Right cardiac atrium (tissue), 5 donors: ENCODE results near the gene CNN3. TPM values are rescaled to one million over a fixed set of nuclear protein-coding genes. Genes with fewer than 3 reads are reported as not detected.

Source experiments
- ATAC-seq, 2 donors: fragments of 200-7000 bp; cut with Tn5 transposase; one replicate each; pipeline versions ENCODE4 v1.8.0 to v1.9.1; 2020; ENCODE audit warnings: moderate library complexity in 2 of 2, mild to moderate bottlenecking in 1 of 2
- DNase-seq, 3 donors: peaks; one replicate each; pipeline ENCODE4 v3.0.0-alpha.2; 2020
- H3K27ac ChIP-seq: one replicate; pipeline ENCODE4 v1.5.1; 2013; ENCODE audit warnings: mild to moderate bottlenecking, low read length, control low read depth, moderate library complexity
- H3K27me3 ChIP-seq: one replicate; pipeline ENCODE4 v1.6.1; 2013; ENCODE audit not compliant: control insufficient read depth, insufficient read depth
- H3K4me1 ChIP-seq: one replicate; pipeline ENCODE4 v1.6.1; 2013; ENCODE audit warnings: low read length; ENCODE audit not compliant: control insufficient read depth, insufficient read depth
- H3K4me3 ChIP-seq: one replicate; pipeline ENCODE4 v1.5.1; 2013; ENCODE audit warnings: low read length, control low read depth
- H3K9me3 ChIP-seq: one replicate; pipeline ENCODE4 v1.6.1; 2013; ENCODE audit warnings: low read length; ENCODE audit not compliant: control insufficient read depth
- WGBS: extraction: QIAGEN DNeasy Blood & Tissue Kit; methylation state at CpG from one replicate; pipeline ENCODE4 v1.1.7; 2013; 5-methylcytosine and 5-hydroxymethylcytosine counted together
- intact Hi-C, 4 donors: fragments of 100-400 bp; cut with DNase I; formaldehyde crosslinking; loops; one replicate each; pipeline versions ENCODE4 v1.11.0 to v1.14.0; 2022 to 2023
- polyA plus RNA-seq: library from polyadenylated mRNA; stranded (reverse); fragments of 200-250 nt; gene quantifications from one replicate; pipeline ENCODE4 v1.2.3, GENCODE V29; 2013
- total RNA-seq, 4 donors: library from RNA; stranded (reverse); fragmentation: NEBNext Ultra II Directional; extraction: Animal tissue kit (Norgen Biotek cat#: 25700); gene quantifications; one replicate each; pipeline ENCODE4 v1.2.1, GENCODE V29; 2021
- donor health status: healthy with polysubstance abuse.
- donor health status: DM: no; HTN: yes; CAD: no.
- donor health status: DM: no; HTN: no; CAD: no.
- donor health status: DM: no; HTN: yes; CAD: no; lungs with severe emphysema.
- donor health status: DM: yes; HTN: yes; CAD: no.

Gene CNN3
- total and polyA plus RNA-seq, 5 donors: 61.2 to 162 (median 111) TPM

GRCh38 chr1:94903280-94904009 lies 23.5 kb downstream of the CNN3 start:
- no peak for ATAC-seq
- no peak overlapping the region for H3K27ac ChIP-seq
- peaks cover 5% of the 10 kb centered on the region for H3K4me1 ChIP-seq
- no peaks in the 10 kb centered on the region for H3K27me3 ChIP-seq
- DNase-seq: no peak
- 78% methylated on average over 7 of the region's 7 CpGs for WGBS
- intact Hi-C loops: no loop called here
- no peaks in the 10 kb centered on the region for H3K9me3 ChIP-seq
- H3K4me3 ChIP-seq: no peak overlapping the region

- intact Hi-C loops: no loop called here
- no peaks in the 10 kb centered on the region for H3K27me3 ChIP-seq
- no peak for ATAC-seq
- H3K4me3 ChIP-seq: no peak overlapping the region
- no peak for DNase-seq
- no peak overlapping the region for H3K27ac ChIP-seq
- no peaks in the 10 kb centered on the region for H3K9me3 ChIP-seq
- 70% methylated on average over 4 of the region's 4 CpGs for WGBS
- peaks cover 5% of the 10 kb centered on the region for H3K4me1 ChIP-seq
Measured at GRCh38 chr1:94901841-94902240, 25.1 kb downstream of the CNN3 start.

DNA sequence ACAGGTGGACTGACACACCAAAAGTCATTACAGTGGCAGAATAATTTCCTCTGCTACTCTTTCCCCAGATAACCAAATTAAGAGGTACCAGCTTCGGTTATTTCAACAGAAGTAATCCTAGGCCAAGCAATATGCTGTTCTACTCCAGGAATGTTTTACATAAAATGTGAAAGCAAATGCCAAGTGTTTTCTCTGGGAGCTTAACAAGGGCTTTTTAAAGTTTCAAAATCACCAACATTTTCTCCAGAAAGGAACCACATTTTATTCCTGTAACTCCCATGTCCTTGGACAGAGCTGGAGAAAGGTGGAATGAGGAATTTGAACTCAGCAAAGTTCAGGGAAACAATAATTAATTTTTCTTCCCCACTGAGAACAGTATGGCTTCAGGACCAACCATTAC lies 27.2 kb downstream of the CNN3 start:
- no peak for ATAC-seq
- peaks cover 1% of the 10 kb centered on the region for H3K4me1 ChIP-seq
- intact Hi-C loops: no loop called here

DNA sequence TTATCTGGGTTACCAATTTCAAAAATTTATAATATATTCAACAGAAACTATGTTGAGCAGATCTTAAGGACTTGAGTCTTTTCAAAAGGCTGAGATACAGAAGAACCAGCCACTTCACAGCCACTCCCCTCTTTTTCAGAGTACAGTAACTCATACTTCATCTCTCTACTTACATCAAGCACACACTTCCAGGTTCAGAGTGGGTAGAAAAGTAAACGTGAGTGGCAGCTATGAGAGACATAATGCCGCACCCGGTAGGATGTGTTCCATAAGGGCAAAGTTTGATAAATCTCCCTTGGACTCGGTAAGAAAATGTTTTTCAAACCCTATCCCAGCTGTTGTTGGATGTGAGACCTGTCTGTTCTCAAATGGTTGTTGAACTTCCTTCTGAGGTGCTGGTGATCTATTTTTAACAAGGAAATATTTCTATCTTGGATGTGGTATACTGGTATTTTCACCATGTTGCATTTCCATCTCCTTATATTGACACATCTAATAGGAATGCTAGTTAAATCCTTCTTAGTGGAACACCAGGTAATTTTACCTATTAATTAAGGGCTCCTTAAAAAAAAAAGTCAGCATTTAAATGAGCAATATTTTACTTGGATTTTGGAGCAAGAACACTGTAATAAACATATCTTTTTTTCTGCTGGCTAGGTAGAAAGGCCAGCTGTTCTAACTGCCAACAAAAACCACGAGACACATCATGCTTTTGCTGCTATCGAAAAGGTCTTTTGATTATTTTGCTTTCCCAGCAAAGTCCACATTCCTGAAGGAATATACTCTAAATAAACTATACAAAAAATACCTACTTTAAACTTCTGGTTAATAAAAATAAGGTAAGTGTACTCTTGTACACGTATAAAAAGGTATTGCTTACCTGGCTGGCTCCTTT lies 28.2 kb downstream of the CNN3 start:
- Histone ChIP-seq H3K27ac (no peak overlapping the region), H3K4me1 (peaks cover 1% of the 10 kb centered on the region), H3K9me3 (no peaks in the 10 kb centered on the region), H3K27me3 (no peaks in the 10 kb centered on the region), H3K4me3 (no peak overlapping the region)
- ATAC-seq (no peak), DNase-seq (no peak)
- 62% methylated on average over 7 of the region's 7 CpGs for WGBS
- intact Hi-C loops: no loop called here

More for the DNA sequence above, 27.2 kb downstream of the CNN3 start:
- 65% methylated on average over 1 of the region's 1 CpG for WGBS
- no peak overlapping the region for H3K27ac ChIP-seq
- no peaks in the 10 kb centered on the region for H3K27me3 ChIP-seq
- H3K9me3 ChIP-seq: no peaks in the 10 kb centered on the region
- H3K4me3 ChIP-seq: no peak overlapping the region
- no peak for DNase-seq

DNA sequence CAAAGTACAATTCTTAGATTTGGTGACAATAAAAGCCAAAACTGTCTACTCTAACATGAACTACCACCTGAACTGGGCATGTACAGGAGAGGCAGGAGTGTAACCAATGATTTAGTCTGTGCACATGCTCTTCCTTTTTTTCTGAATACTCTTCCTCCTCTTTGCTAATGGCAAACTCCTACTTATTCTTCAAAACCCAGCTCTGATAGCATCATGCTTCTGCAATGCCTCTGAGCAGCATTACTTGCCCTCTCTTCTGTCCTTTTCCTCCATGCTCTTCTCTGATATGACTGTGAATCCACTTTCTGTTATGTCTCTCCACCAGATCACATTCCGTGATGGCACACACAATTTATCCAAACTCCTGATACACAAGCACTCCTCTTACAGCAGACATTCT lies 31.4 kb downstream of the CNN3 start:
- intact Hi-C loops: no loop called here

DNA sequence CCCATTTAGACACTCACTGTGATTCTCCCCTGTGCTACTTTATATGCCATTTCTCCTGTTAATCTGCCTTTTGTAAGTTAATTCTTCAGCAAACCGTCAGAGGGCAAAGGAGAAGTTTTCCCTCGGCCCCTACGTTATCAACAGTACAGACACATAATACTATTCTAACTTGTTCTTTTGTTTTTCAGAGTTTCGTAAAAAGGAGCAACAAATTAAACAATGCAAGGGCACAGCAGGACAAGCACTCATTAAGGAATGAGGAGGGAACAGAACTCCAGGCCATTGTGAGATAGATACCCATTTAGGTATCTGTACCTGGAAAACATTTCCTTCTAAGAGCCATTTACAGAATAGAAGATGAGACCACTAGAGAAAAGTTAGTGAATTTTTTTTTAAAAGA lies 32.3 kb downstream of the CNN3 start:
- intact Hi-C loops: no loop called here
- no peak overlapping the region for H3K27ac ChIP-seq
- WGBS: 82% methylated on average over 4 of the region's 4 CpGs
- H3K4me3 ChIP-seq: no peak overlapping the region
- ATAC-seq: no peak
- H3K27me3 ChIP-seq: no peaks in the 10 kb centered on the region
- no peak for DNase-seq
- no peaks in the 10 kb centered on the region for H3K9me3 ChIP-seq
- H3K4me1 ChIP-seq: no peaks in the 10 kb centered on the region

More for the DNA sequence above, 31.4 kb downstream of the CNN3 start:
- 94% methylated on average over 1 of the region's 1 CpG for whole genome bisulfite sequencing
- Histone ChIP-seq H3K27me3 (no peaks in the 10 kb centered on the region), H3K27ac (no peak overlapping the region), H3K9me3 (no peaks in the 10 kb centered on the region), H3K4me1 (no peaks in the 10 kb centered on the region), H3K4me3 (no peak overlapping the region)
- DNase-seq (no peak), ATAC-seq (no peak)

GRCh38 chr1:94892604-94893254 lies 34.2 kb downstream of the CNN3 start:
- Histone ChIP-seq H3K4me3 (no peak overlapping the region), H3K27ac (no peak overlapping the region), H3K4me1 (no peaks in the 10 kb centered on the region), H3K27me3 (no peaks in the 10 kb centered on the region), H3K9me3 (no peaks in the 10 kb centered on the region)
- intact Hi-C loops: no loop called here
- DNase-seq (no peak), ATAC-seq (no peak)
- 93% methylated on average over 4 of the region's 4 CpGs for WGBS

- no peak for DNase-seq
- intact Hi-C loops: no loop called here
- Histone ChIP-seq H3K27ac (no peak overlapping the region), H3K9me3 (no peaks in the 10 kb centered on the region), H3K4me1 (no peaks in the 10 kb centered on the region), H3K4me3 (no peak overlapping the region), H3K27me3 (no peaks in the 10 kb centered on the region)
- no peak for ATAC-seq
- WGBS: 81% methylated on average over 3 of the region's 3 CpGs
Measured at GRCh38 chr1:94888201-94888600, 38.7 kb downstream of the CNN3 start.

DNA sequence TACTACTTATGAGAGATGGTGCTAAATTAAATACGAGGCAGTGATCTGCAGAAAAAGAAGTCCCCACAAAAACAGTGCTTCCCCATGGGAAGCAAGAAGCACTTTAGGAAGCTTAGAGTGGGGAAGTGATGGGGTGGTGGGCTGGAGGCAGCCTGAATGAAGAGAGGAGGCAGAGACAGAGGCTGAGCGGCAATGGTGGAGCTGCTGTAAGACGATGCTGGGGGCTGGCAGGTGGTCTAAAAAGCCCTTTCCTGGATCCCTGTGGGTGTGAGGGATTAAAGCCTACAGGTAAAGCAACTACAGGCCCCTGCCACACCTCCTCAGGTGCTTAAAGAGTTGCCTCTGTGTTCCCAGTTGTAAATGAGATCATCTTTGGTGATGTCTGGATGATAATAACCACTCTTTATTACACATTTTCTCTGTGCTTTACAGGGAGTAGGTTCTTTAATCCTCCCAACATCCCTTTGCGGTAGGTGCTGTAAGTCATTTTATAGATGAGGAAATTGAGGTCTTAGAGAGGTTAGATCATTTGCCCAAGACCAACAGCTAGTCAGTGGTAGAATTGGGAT lies 39.2 kb downstream of the CNN3 start:
- ATAC-seq: no peak
- DNase-seq: no peak
- no peaks in the 10 kb centered on the region for H3K9me3 ChIP-seq
- H3K27me3 ChIP-seq: no peaks in the 10 kb centered on the region
- H3K4me1 ChIP-seq: no peaks in the 10 kb centered on the region
- H3K4me3 ChIP-seq: no peak overlapping the region
- H3K27ac ChIP-seq: no peak overlapping the region
- intact Hi-C loops: no loop called here
- WGBS: 71% methylated on average over 4 of the region's 4 CpGs

- Histone ChIP-seq H3K9me3 (no peaks in the 10 kb centered on the region), H3K27ac (no peak overlapping the region), H3K4me3 (no peak overlapping the region), H3K4me1 (no peaks in the 10 kb centered on the region), H3K27me3 (no peaks in the 10 kb centered on the region)
- DNase-seq (no peak), ATAC-seq (no peak)
- intact Hi-C loops: no loop called here
- 73% methylated on average over 3 of the region's 3 CpGs for WGBS
Measured at GRCh38 chr1:94887106-94887505, 39.8 kb downstream of the CNN3 start.

DNA sequence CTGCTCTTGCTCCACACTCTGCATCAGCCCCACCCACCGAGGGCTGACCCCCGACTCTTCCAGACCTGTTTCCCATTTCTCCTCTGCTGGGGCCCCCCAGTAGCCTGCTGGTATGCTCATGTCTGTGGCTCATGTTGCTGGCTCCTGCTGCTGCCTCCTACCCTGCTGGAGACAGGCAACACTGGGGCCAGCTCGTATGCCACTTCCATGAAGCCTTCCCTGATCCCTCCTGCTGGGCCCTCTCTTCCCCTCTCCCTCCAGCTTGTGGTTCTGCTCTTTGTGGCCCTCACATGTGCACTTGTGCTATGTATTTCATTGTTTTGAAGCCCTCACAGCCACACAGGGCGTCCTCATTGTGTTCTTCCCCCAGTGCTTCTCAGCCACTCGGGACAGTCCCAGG lies 40.5 kb downstream of the CNN3 start:
- no peak overlapping the region for H3K27ac ChIP-seq
- no peak for ATAC-seq
- intact Hi-C loops: no loop called here
- H3K27me3 ChIP-seq: no peaks in the 10 kb centered on the region
- H3K9me3 ChIP-seq: no peaks in the 10 kb centered on the region
- no peak overlapping the region for H3K4me3 ChIP-seq
- no peaks in the 10 kb centered on the region for H3K4me1 ChIP-seq
- no peak for DNase-seq
- 82% methylated on average over 5 of the region's 5 CpGs for WGBS
